UCSD-AML1 (cell line): ENCODE results near the gene SFXN2.
"Not testable (repeated sequence)": the region's sequence is repeated elsewhere in the genome, so short reads cannot be mapped to it uniquely, and the experiment has no call there.

Source experiments
- DNase-seq: peaks from one replicate; lab custom pipeline; 2025; ENCODE audit not compliant: unreplicated experiment; lab: John Stamatoyannopoulos, UW

Gene SFXN2

GRCh38 chr10:102714621-102715455 is at the start of gene SFXN2:
Gene SFXN2, plus strand, starts transcription at chr10:102714636. Its CDS starts 12,001 bp downstream, at chr10:102726637.
- DNase-seq, result no peak

GRCh38 chr10:102665904-102666509 is 48.4 kb upstream of the SFXN2 start:
- no peak for DNase-seq

GRCh38 chr10:102667411-102667810 is 47.0 kb upstream of the SFXN2 start:
- not testable (repeated sequence) for DNase-seq

GRCh38 chr10:102668326-102669107 is 45.9 kb upstream of the SFXN2 start:
- no peak for DNase-seq

GRCh38 chr10:102669206-102670064 is 45.0 kb upstream of the SFXN2 start:
- peak; percentile 33 for DNase-seq

GRCh38 chr10:102670065-102670670 is 44.3 kb upstream of the SFXN2 start:
- no peak for DNase-seq

- DNase-seq, result no peak
Observed at GRCh38 chr10:102670871-102671434, 43.5 kb upstream of the SFXN2 start.

- DNase-seq, result no peak
Observed at GRCh38 chr10:102673236-102673818, 41.1 kb upstream of the SFXN2 start.

GRCh38 chr10:102673819-102674511 is 40.5 kb upstream of the SFXN2 start:
- DNase-seq, result peak; percentile 85

GRCh38 chr10:102674566-102674965 is 39.9 kb upstream of the SFXN2 start:
- DNase-seq, result no peak

- no peak for DNase-seq
Observed at GRCh38 chr10:102675011-102675665, 39.3 kb upstream of the SFXN2 start.

GRCh38 chr10:102675666-102676533 is 38.5 kb upstream of the SFXN2 start:
- DNase-seq, result peak; percentile 47

- DNase-seq, result no peak
Observed at GRCh38 chr10:102676534-102677315, 37.7 kb upstream of the SFXN2 start.

- DNase-seq, result no peak
Observed at GRCh38 chr10:102677331-102678067, 36.9 kb upstream of the SFXN2 start.

- no peak for DNase-seq
Observed at GRCh38 chr10:102678068-102678400, 36.4 kb upstream of the SFXN2 start.

GRCh38 chr10:102678842-102679289 is 35.6 kb upstream of the SFXN2 start:
- peak; percentile 58 for DNase-seq
